HG02852 (cell line): ENCODE results near the gene TRIM3.

Experiments used
- ATAC-seq: cut with Tn5 transposase; IDR thresholded peaks from one replicate; pipeline ENCODE4 v1.9.1; 2021; ENCODE audit warnings: mild to moderate bottlenecking, moderate library complexity; ENCODE audit not compliant: unreplicated experiment

Gene TRIM3

GRCh38 chr11:6442441-6442840 is 31.3 kb downstream of the TRIM3 start:
- no peak for ATAC-seq

GRCh38 chr11:6440906-6441358 is 32.8 kb downstream of the TRIM3 start, which contains the start of gene HPX:
TSS of gene HPX (minus strand) at chr11:6440987. CDS start at chr11:6440963, 24 bp downstream.
- no peak for ATAC-seq

DNA sequence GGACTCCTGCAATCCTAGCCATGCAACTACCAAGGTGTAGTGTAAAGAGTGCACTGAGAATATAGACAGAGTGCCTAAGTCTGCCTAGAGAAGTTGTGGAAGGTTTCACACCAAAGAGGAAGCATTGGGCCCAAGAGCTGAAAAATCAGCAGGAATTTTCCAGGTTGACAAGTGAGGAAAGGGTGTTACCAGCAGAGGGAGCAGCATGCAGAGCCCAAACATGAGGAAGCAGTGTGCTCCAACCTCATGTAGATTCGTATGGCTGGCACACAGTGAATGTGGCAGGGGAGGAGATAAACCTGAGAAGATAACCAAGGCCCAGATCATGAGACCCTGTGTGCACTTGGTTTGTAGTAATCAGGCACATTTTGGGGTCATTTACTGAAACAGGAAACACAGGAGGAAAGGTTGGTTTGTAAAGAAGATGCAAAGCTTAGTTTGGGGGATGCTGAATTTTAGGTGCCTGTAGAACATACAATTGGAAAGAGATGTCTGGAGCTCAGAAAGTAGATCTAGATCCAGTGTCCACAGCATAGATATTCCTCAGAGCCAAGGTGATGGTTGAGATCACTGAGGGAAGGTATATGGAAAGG is 34.7 kb downstream of the TRIM3 start:
- no peak for ATAC-seq

GRCh38 chr11:6437993-6438392 is 35.7 kb downstream of the TRIM3 start:
- ATAC-seq, result no peak

DNA sequence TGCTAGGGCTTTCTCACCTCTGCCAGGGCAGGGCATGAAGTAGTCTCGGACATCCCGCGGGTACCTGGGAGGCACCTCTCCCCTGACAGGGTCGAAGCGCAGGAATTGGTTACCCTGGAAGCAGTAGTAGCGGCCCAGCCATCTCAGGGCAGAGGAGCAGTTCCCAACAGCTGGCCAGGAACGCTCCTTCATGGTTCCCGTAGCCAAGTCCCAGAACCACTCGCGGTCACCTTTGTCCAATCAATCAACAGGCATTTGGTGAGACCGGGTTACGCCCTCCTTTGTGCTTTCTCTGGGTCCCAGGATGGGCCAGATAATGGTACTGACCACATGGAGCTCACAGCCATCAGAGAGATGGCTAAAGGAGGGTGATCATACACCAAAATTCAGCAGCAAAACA is 36.3 kb downstream of the TRIM3 start:
- ATAC-seq, result no peak

DNA sequence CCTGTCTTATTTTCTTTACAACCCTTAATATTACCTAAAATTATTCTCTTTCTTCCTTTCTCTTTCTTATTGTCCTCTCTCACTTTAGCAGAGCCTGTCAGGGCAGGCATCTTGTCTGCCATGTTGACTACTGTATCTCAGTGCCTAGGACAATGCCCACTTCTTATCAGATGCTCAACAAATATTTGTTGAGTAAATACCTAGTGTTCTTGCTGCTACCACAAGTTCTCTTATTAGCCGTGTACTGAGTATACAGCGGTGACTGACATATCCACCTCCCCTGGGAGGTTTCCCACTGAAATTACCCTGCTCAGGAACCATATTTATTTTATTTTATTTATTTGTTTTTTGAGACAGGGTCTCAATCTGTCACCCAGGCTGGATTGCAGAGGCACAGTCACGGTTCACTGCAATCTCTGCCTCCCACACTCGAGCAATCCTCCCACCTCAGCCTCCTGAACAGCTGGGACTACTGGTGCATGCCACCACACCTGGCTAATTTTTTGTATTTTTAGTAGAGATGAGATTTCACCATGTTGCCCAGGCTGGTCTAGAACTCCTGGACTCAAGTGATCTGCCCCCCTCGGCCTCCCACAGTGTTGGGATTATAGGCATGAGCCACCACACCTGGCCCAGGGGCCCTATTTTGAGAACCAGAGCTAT is 39.6 kb downstream of the TRIM3 start:
- peak; percentile 50 for ATAC-seq

GRCh38 chr11:6431861-6432260 is 41.9 kb downstream of the TRIM3 start:
- no peak for ATAC-seq

DNA sequence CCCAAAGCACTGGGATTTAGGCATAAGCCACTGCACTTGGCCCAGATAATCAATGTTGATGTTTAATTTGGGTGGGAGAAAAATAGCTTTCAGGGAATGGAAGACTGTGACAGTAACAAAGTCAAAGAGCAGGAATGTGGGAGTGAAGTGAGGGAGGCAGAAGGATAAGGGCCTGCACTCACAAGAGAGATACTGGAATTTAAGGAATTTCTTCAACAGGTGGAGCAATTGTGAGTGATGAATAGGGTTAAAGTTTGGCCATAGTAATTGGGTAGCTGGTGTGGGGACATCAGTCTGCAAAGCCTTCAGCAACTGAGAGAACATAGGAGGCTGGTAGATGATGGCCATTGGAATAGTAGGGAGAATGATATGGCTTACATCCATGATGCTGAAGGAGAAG is 46.2 kb downstream of the TRIM3 start:
- ATAC-seq, result no peak

DNA sequence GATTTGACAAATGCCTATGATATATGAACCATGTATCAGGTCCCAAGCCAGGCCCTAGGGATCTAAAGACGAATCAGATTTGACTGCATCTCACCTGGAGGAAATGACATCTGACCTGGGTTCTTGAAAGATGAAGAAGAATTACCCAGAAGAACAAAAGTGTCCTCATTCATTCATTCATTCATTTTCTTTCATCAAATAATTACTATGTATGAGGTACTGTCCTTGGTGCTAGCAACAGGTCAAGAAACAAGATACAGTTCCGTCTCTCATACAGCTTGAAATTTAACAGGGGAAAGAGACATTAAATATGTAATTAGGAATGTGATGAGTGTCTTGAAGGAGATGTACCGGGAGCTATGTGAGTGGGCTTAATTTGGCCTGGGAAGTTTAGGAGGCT is 53.1 kb downstream of the TRIM3 start:
- no peak for ATAC-seq

DNA sequence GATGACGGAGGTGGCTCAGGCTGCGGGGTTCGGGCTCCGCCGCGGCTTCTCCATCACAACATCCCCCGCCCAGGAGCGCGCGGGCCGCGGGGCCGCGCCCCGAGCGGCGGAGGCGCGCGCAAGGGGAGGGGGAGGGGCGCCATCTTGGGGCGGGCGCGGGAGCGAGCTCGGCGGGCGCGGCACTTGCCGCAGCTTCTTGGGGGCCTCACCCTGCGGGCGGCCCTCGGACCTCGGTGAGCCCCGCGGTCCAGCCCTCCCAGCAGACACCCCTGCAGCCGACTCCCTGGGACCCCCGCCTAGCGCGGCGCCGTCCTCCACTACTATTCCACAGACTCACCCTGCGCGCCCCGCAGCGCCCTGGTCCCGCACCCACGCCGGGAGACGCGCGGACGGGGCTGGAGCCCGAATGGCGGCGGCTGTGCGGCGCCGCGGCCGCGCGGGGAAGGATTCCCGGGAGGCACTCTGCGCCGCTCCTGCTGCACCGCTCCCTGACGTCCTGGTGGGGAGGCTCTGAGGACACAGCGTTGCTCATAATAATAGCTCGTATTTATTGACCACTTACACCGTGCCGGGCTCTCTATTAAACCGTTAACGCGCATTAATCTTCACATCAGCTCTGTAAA is 54.6 kb downstream of the TRIM3 start, which contains the start of gene APBB1:
TSS of gene APBB1 (minus strand) at position 86 of the 623 bp plus-strand sequence. CDS start 7,747 bp downstream, outside the sequence.
- ATAC-seq, result peak; percentile 65

GRCh38 chr11:6418557-6419008 is 55.2 kb downstream of the TRIM3 start:
- no peak for ATAC-seq

GRCh38 chr11:6417907-6418556 is 55.7 kb downstream of the TRIM3 start:
- peak; percentile 11 for ATAC-seq

GRCh38 chr11:6415797-6416196 is 57.9 kb downstream of the TRIM3 start:
- no peak for ATAC-seq

- ATAC-seq, result peak; percentile 34
Measured at GRCh38 chr11:6414874-6415328, 58.8 kb downstream of the TRIM3 start.

DNA sequence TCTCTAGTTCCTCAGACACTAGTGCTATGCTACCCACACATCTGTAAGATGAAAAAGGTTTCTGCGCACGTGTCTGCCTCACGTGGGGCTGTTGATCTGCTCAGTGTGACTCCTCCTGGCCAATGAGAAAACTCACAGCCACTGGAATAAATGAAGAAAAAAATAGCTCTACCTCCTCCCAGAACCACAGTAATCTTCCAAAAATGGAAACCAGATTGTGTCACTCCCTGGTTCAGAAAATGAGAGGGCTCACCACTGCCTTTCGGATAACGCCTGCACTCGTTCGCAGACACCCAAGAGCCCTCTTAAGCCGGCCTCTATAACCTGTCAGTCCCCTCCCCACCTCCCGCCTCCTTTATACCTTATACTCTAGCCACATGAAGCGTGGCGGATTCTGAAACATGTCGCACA is 59.9 kb downstream of the TRIM3 start:
- ATAC-seq, result no peak

GRCh38 chr11:6411594-6412031 is 62.1 kb downstream of the TRIM3 start:
- no peak for ATAC-seq

GRCh38 chr11:6410695-6411430 is 62.9 kb downstream of the TRIM3 start:
- ATAC-seq, result no peak

DNA sequence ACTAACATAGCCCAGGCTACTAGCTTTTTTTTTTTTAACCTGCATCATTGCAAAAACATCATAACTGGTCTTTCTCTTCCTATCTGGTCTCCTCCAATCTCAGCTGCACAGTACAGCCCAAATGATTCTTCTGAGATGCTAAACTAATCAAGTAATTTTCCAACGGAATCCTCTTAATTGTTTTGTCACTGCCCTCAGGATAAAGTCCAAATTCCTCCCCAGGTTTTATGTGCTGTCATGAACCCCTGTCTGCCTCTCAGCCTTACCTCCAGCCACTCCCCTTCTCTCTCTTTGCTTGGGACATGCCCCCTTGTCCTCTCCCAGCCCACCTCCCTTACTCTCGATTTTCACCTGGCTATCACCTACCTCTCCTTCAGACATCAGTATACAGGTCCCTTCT is 67.4 kb downstream of the TRIM3 start:
- ATAC-seq, result no peak

DNA sequence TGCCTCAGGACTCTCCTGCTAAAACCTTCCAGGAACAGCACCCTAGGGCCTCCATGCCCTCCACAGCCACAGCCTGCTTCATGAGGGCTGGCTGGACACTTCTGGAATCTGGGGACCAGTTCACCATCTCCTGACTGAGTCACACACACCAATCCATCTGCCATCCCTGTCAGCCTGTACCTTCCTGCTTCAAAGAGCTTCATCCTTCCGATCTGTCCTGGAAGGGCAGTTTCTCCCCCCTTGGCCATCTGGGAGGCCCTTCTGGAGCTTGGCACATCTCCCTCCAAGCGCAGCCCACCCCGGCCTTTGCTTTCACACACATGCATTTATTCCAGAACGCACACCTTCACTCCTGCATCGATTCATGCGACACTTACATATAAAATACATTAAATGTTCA is 67.9 kb downstream of the TRIM3 start:
- ATAC-seq, result no peak

DNA sequence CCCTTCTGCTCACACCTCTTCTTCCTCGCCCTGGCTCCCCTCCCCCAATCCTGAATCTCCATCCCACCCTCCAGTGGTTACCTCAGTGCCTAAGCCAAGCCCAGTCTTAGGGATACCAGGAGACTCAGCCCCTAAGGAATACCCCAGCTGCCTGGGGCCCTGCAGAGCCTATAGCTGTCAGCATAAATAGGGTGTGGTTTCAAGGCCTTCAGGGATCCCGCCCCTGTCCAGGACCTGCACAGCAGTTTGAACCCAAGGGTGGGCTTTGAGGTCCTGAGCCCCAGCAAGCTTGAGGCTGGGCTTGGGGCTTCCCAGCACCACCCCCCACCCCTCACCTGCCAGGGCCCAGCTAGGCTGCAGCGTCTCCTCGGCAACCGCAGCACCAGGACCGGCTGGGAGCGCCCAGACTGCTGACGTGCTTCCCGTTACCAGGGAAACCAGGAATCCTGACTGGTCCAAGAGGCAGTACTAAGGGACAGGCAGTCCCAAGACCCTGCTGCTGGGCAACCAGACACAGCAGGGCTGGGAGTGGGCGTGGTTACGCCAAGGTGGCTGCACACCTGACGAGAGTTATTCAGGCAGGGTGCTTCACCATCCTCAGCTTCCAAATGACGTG is 68.6 kb downstream of the TRIM3 start:
- ATAC-seq, result no peak
